Endodermal cell (in vitro differentiated cells): ENCODE measurements around the gene SH3BP5L. TPM values are rescaled to one million over a fixed set of nuclear protein-coding genes. Genes with fewer than 3 reads are reported as not detected.

Experiments
- DNase-seq: peaks from one replicate; pipeline ENCODE4 v3.0.0-alpha.2; 2017
- H3K27ac ChIP-seq: 2 replicates; pipeline ENCODE4 v1.5.1; 2013; ENCODE audit warnings: mild to moderate bottlenecking, low read depth, low read length, moderate library complexity
- H3K27me3 ChIP-seq: 2 replicates; pipeline ENCODE4 v1.6.1; 2013; ENCODE audit warnings: mild to moderate bottlenecking, low read length, moderate library complexity; ENCODE audit not compliant: insufficient read depth, control insufficient read depth, poor library complexity, severe bottlenecking
- H3K36me3 ChIP-seq: 2 replicates; pipeline ENCODE4 v1.7.0; 2013; ENCODE audit warnings: mild to moderate bottlenecking, low read length, moderate library complexity; ENCODE audit not compliant: control insufficient read depth, insufficient read depth
- H3K4me1 ChIP-seq: one replicate; pipeline ENCODE4 v1.7.0; 2013; ENCODE audit warnings: low read length; ENCODE audit not compliant: control insufficient read depth, insufficient read depth
- H3K4me3 ChIP-seq: 2 replicates; pipeline ENCODE4 v1.5.1; 2013; ENCODE audit warnings: mild to moderate bottlenecking, low read length, moderate library complexity
- H3K9ac ChIP-seq: 2 replicates; pipeline ENCODE4 v1.6.1; 2013; ENCODE audit warnings: mild to moderate bottlenecking, low read length, moderate library complexity; ENCODE audit not compliant: poor library complexity, severe bottlenecking; ENCODE audit errors: extremely low read depth
- H3K9me3 ChIP-seq: 2 replicates; pipeline ENCODE4 v1.6.1; 2013; ENCODE audit warnings: mild to moderate bottlenecking, low read length, moderate library complexity; ENCODE audit not compliant: control insufficient read depth
- H3K27ac Mint-ChIP-seq: 2 replicates; pipeline ENCODE4 v1.8.0; 2020; ENCODE audit warnings: mixed read lengths
- H3K27me3 Mint-ChIP-seq: 2 replicates; pipeline ENCODE4 v1.8.0; 2021; ENCODE audit warnings: mild to moderate bottlenecking, mixed read lengths; ENCODE audit not compliant: insufficient read depth
- H3K36me3 Mint-ChIP-seq: 2 replicates; pipeline ENCODE4 v1.8.0; 2020; ENCODE audit warnings: low read depth, mixed read lengths
- H3K4me1 Mint-ChIP-seq: 2 replicates; pipeline ENCODE4 v1.8.0; 2020; ENCODE audit warnings: mixed read lengths
- H3K4me3 Mint-ChIP-seq: 2 replicates; pipeline ENCODE4 v1.8.0; 2020; ENCODE audit warnings: mild to moderate bottlenecking, moderate library complexity, mixed read lengths
- H3K9me3 Mint-ChIP-seq: 2 replicates; pipeline ENCODE4 v1.8.0; 2020; ENCODE audit warnings: mild to moderate bottlenecking, mixed read lengths
- WGBS, 2 experiments: methylation state at CpG; one replicate each; pipeline versions ENCODE4 v1.1.5 to v1.1.7; 2013; ENCODE audit warnings: missing lambda C conversion rate in 2 of 2, mixed read lengths in 1 of 2; ENCODE audit not compliant: insufficient coverage in 1 of 2, insufficient read length in 1 of 2; 5-methylcytosine and 5-hydroxymethylcytosine counted together
- total RNA-seq, 2 donors: library from RNA; stranded (reverse); fragmentation: NEBNext Ultra II Directional in 1 of 2; extraction: Animal tissue kit (Norgen Biotek cat#: 25700) in 1 of 2; gene quantifications; 2 replicates in 1 of 2; 3 replicates in 1 of 2; pipeline ENCODE4 v1.2.1, GENCODE V29; 2021
- TF ChIP-seq, protein P1 (sequence below): fragments of 200-600 bp; sonication (generic); conservative IDR thresholded peaks from 2 replicates; pipeline ENCODE4 v1.5.0; 2021; ENCODE audit warnings: antibody characterized with exemption, mild to moderate bottlenecking

Gene SH3BP5L
- total RNA-seq, 2 donors from 2014 or later: 27.2 to 30.2 TPM

DNA sequence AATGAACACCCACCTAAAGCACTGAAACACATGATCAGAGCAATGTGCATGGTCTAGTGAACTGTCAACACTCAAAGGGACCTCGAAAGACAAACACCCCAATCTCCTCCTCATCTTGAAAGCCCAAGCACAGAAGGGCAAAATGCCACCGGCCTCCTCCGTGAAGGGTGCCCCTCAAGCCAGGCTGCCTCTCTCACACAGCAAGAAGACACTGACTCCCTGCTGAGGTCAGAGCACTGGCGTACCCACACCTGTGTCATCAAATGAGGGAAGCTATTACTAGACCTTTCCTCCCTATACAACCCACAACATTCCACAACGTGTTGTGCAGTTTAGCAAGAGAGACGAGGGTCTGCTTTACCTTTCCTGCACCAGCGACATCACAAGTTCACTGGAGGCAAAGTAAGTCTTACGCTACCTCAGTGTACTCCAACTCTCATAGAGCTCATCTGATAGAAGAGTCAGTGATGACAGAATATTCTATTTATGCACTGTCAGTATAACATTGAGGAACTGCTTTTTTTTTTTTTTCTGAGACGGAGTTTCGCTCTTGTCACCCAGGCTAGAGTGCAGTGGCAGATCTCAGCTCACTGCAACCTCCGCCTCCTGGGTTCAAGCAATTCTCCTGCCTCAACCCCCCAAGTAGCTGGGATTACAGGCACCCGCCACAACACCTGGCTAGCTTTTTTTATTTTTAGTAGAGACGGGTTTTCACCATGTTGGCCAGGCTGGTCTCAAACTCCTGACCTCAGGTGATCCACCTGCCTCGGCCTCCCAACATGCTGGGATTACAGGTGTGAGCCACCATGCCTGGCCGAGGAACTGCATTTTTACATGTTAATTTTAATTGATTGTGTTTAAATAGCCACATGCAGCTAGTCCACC, 3.3 kb downstream of the SH3BP5L start:
- Mint-ChIP-seq H3K9me3 (no peaks in the 10 kb centered on the region), H3K27me3 (no peaks in the 10 kb centered on the region), H3K36me3 (peaks cover 35% of the 10 kb centered on the region), H3K27ac (peak overlapping the region; percentile 48), H3K4me1 (peaks cover 21% of the 10 kb centered on the region), H3K4me3 (no peak overlapping the region)
- H3K4me1 ChIP-seq: peaks cover 5% of the 10 kb centered on the region
- no peak overlapping the region for H3K27ac ChIP-seq
- no peak overlapping the region for H3K9ac ChIP-seq
- no peak overlapping the region for H3K4me3 ChIP-seq
- no peaks in the 10 kb centered on the region for H3K9me3 ChIP-seq
- no peaks in the 10 kb centered on the region for H3K27me3 ChIP-seq
- peaks cover 43% of the 10 kb centered on the region for H3K36me3 ChIP-seq
- no peak for DNase-seq
- TF ChIP-seq, protein P1, sequence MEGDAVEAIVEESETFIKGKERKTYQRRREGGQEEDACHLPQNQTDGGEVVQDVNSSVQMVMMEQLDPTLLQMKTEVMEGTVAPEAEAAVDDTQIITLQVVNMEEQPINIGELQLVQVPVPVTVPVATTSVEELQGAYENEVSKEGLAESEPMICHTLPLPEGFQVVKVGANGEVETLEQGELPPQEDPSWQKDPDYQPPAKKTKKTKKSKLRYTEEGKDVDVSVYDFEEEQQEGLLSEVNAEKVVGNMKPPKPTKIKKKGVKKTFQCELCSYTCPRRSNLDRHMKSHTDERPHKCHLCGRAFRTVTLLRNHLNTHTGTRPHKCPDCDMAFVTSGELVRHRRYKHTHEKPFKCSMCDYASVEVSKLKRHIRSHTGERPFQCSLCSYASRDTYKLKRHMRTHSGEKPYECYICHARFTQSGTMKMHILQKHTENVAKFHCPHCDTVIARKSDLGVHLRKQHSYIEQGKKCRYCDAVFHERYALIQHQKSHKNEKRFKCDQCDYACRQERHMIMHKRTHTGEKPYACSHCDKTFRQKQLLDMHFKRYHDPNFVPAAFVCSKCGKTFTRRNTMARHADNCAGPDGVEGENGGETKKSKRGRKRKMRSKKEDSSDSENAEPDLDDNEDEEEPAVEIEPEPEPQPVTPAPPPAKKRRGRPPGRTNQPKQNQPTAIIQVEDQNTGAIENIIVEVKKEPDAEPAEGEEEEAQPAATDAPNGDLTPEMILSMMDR: no peak
- WGBS, 2 experiments: 92 to 94% methylated on average over 9 to 15 of the region's 15 CpGs

DNA sequence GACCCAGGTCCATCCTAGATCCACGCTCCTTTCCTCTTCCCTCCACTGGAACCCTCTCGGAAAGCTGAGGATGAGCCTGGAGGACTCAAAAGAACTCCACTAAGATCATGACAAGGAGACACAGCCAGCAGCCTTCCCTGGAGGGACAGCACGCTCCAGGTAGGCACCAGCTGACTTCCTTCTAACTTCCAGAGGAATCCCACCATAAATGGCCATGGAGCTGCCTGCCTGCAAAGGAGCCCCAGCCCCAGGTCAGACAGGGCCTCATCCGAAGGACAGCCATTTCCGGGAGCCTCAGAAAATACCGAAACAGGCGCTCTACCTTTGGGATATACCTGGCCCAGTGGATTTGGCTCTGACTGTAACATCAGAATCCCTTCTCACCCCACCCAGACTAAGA, 4.1 kb downstream of the SH3BP5L start:
- H3K4me1 Mint-ChIP-seq: peaks cover 18% of the 10 kb centered on the region
- peak overlapping the region; percentile 48 for H3K27ac Mint-ChIP-seq
- WGBS, 2 experiments: 92 to 96% methylated on average over 5 to 7 of the region's 7 CpGs
- TF ChIP-seq, protein P1: no peak
- H3K9me3 ChIP-seq: no peaks in the 10 kb centered on the region
- no peak overlapping the region for H3K4me3 Mint-ChIP-seq
- peaks cover 40% of the 10 kb centered on the region for H3K36me3 Mint-ChIP-seq
- H3K4me3 ChIP-seq: no peak overlapping the region
- no peaks in the 10 kb centered on the region for H3K27me3 ChIP-seq
- DNase-seq: no peak
- H3K27me3 Mint-ChIP-seq: no peaks in the 10 kb centered on the region
- H3K36me3 ChIP-seq: peaks cover 48% of the 10 kb centered on the region
- no peaks in the 10 kb centered on the region for H3K9me3 Mint-ChIP-seq
- H3K27ac ChIP-seq: no peak overlapping the region
- peaks cover 3% of the 10 kb centered on the region for H3K4me1 ChIP-seq
- H3K9ac ChIP-seq: no peak overlapping the region

DNA sequence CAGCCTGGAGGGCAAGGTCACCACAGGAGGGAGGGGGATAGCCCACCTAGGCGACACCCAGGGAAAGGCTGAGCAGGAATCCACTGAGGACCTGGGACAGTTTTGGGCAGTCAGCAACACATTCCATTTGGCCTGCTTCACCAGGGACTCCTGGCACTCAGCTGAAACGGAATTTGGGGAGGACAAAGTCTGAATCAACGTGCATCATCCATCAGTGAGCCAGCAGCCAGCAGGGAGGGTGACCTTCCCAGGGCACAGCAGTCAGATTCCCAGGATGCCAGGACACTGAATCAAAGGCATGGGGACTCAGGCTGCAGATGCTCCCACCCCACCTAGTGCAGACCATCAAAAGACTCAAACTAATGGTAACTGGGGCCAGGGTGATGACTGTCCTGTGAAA, 4.6 kb downstream of the SH3BP5L start:
- no peak overlapping the region for H3K4me3 Mint-ChIP-seq
- Histone ChIP-seq H3K4me3 (no peak overlapping the region), H3K27me3 (no peaks in the 10 kb centered on the region), H3K27ac (no peak overlapping the region), H3K9me3 (no peaks in the 10 kb centered on the region), H3K4me1 (peaks cover 3% of the 10 kb centered on the region), H3K36me3 (peaks cover 53% of the 10 kb centered on the region), H3K9ac (no peak overlapping the region)
- H3K27ac Mint-ChIP-seq: peak overlapping the region; percentile 30
- no peaks in the 10 kb centered on the region for H3K9me3 Mint-ChIP-seq
- TF ChIP-seq, protein P1: no peak
- peaks cover 17% of the 10 kb centered on the region for H3K4me1 Mint-ChIP-seq
- peaks cover 46% of the 10 kb centered on the region for H3K36me3 Mint-ChIP-seq
- 88 to 90% methylated on average over 3 of the region's 3 CpGs for WGBS, 2 experiments
- no peak for DNase-seq
- no peaks in the 10 kb centered on the region for H3K27me3 Mint-ChIP-seq
